DOHH2 (cell line): ENCODE measurements around the gene PTPRN2.

ENCODE experiments used
- H3F3A ChIP-seq: fragments of 200-600 bp; sonication (generic), shearing (Covaris generic); 2 replicates; pipeline ENCODE4 v1.6.0; 2016; ENCODE audit warnings: antibody characterized with exemption, mild to moderate bottlenecking; ENCODE audit not compliant: control insufficient read depth, insufficient read depth
- H3K27ac ChIP-seq: fragments of 200-600 bp; sonication (generic); 2 replicates; pipeline ENCODE4 v1.5.1; 2014; ENCODE audit warnings: low read depth, mild to moderate bottlenecking, low read length, moderate library complexity
- H3K27me3 ChIP-seq: fragments of 200-600 bp; sonication (generic); 2 replicates; pipeline ENCODE4 v1.6.1; 2014; ENCODE audit warnings: mild to moderate bottlenecking, low read length, mixed read lengths; ENCODE audit not compliant: control insufficient read depth
- H3K36me3 ChIP-seq: fragments of 200-600 bp; sonication (generic); 2 replicates; pipeline ENCODE4 v1.6.1; 2014; ENCODE audit warnings: mild to moderate bottlenecking, low read length, moderate library complexity, mixed read lengths; ENCODE audit not compliant: control insufficient read depth
- H3K4me1 ChIP-seq: fragments of 200-600 bp; sonication (generic); 2 replicates; pipeline ENCODE4 v1.6.1; 2014; ENCODE audit warnings: mild to moderate bottlenecking, low read length, mixed read lengths; ENCODE audit not compliant: control insufficient read depth
- H3K4me2 ChIP-seq: fragments of 200-600 bp; sonication (generic); 2 replicates; pipeline ENCODE4 v1.6.0; 2014; ENCODE audit warnings: mild to moderate bottlenecking, low read length, moderate library complexity
- H3K4me3 ChIP-seq: fragments of 200-600 bp; sonication (generic); 2 replicates; pipeline ENCODE4 v1.5.1; 2014; ENCODE audit warnings: mild to moderate bottlenecking, low read length, mixed read lengths
- H3K79me2 ChIP-seq: fragments of 200-600 bp; sonication (generic); 2 replicates; pipeline ENCODE4 v1.6.1; 2014; ENCODE audit warnings: mild to moderate bottlenecking, low read length, mixed read lengths; ENCODE audit not compliant: control insufficient read depth
- H3K9me2 ChIP-seq: fragments of 200-600 bp; sonication (generic); replicated peaks from 2 replicates; pipeline ENCODE4 v1.6.1; 2014; ENCODE audit warnings: mild to moderate bottlenecking, low read length, mixed read lengths; ENCODE audit not compliant: control insufficient read depth
- H3K9me3 ChIP-seq: fragments of 200-600 bp; sonication (generic); 2 replicates; pipeline ENCODE4 v1.6.1; 2014; ENCODE audit warnings: antibody characterized with exemption, low read length, mixed read lengths; ENCODE audit not compliant: control insufficient read depth, insufficient read depth
- H4K20me1 ChIP-seq: fragments of 200-600 bp; sonication (generic); 2 replicates; pipeline ENCODE4 v1.6.0; 2014; ENCODE audit warnings: low read depth, mild to moderate bottlenecking, antibody characterized with exemption, low read length, moderate library complexity; ENCODE audit not compliant: control insufficient read depth, insufficient read depth
- CTCF ChIP-seq: fragments of 200-600 bp; sonication (generic); IDR thresholded peaks from one replicate; pipeline ENCODE4 v1.5.1; 2014; ENCODE audit warnings: antibody characterized with exemption, mild to moderate bottlenecking, low read depth, low read length; ENCODE audit not compliant: poor library complexity, severe bottlenecking
- EZH2phosphoT487 ChIP-seq: fragments of 200-600 bp; sonication (generic); IDR thresholded peaks from 2 replicates; pipeline ENCODE4 v1.6.1; 2017; ENCODE audit warnings: borderline replicate concordance, mild to moderate bottlenecking, antibody characterized with exemption, low read length, moderate library complexity, mixed read lengths

PTPRN2 gene

GRCh38 chr7:158109364-158110033, 478.1 kb downstream of the PTPRN2 start:
- H3K36me3 ChIP-seq, result no peaks in the 10 kb centered on the region
- no peak overlapping the region for H3K4me3 ChIP-seq

GRCh38 chr7:158108646-158109293, 478.9 kb downstream of the PTPRN2 start:
- TF ChIP-seq CTCF (no peak), EZH2phosphoT487 (no peak)
- no peaks in the 10 kb centered on the region for H3K36me3 ChIP-seq
- no peak overlapping the region for H3K4me3 ChIP-seq
- H3F3A ChIP-seq, result no peaks in the 10 kb centered on the region
- H3K27me3 ChIP-seq, result no peaks in the 10 kb centered on the region
- no peaks in the 10 kb centered on the region for H3K4me1 ChIP-seq
- no peaks in the 10 kb centered on the region for H3K9me2 ChIP-seq
- H4K20me1 ChIP-seq, result no peaks in the 10 kb centered on the region
- H3K4me2 ChIP-seq, result no peak overlapping the region
- peaks cover 48% of the 10 kb centered on the region; the same call in 1 of the 2 replicates for H3K9me3 ChIP-seq
- H3K79me2 ChIP-seq, result no peaks in the 10 kb centered on the region
- no peak overlapping the region for H3K27ac ChIP-seq

More at GRCh38 chr7:158109364-158110033, 478.1 kb downstream of the PTPRN2 start:
- Histone ChIP-seq H3K4me2 (no peak overlapping the region), H3K27ac (no peak overlapping the region), H3K4me1 (no peaks in the 10 kb centered on the region), H3K9me3 (peaks cover 54% of the 10 kb centered on the region; the same call in 1 of the 2 replicates), H3K9me2 (no peaks in the 10 kb centered on the region), H4K20me1 (no peaks in the 10 kb centered on the region), H3K27me3 (no peaks in the 10 kb centered on the region), H3F3A (no peaks in the 10 kb centered on the region), H3K79me2 (no peaks in the 10 kb centered on the region)
- TF ChIP-seq EZH2phosphoT487, result no peak
- no peak for TF ChIP-seq CTCF

GRCh38 chr7:158107806-158108205, 479.8 kb downstream of the PTPRN2 start:
- no peak overlapping the region for H3K27ac ChIP-seq
- no peak overlapping the region for H3K4me2 ChIP-seq
- peaks cover 43% of the 10 kb centered on the region; the same call in 1 of the 2 replicates for H3K9me3 ChIP-seq
- TF ChIP-seq CTCF (no peak), EZH2phosphoT487 (no peak)
- no peaks in the 10 kb centered on the region for H3K9me2 ChIP-seq
- H3K4me3 ChIP-seq, result no peak overlapping the region
- no peaks in the 10 kb centered on the region for H3K27me3 ChIP-seq
- no peaks in the 10 kb centered on the region for H3K36me3 ChIP-seq
- H3K4me1 ChIP-seq, result no peaks in the 10 kb centered on the region
- no peaks in the 10 kb centered on the region for H3F3A ChIP-seq
- no peaks in the 10 kb centered on the region for H4K20me1 ChIP-seq
- no peaks in the 10 kb centered on the region for H3K79me2 ChIP-seq
